SK-N-MC (cell line): ENCODE measurements around the gene ABTB2.
A peak's percentile ranks its signal among the peaks of the same experiment; 100 is the strongest.

Experiments used
- DNase-seq: peaks from one replicate; pipeline ENCODE4 v3.0.0-alpha.2; 2011; ENCODE audit warnings: low read depth, low spot score
- H3K27ac ChIP-seq: fragments of 200-600 bp; sonication (generic); 2 replicates; pipeline ENCODE4 v1.5.1; 2016; ENCODE audit warnings: mixed run types
- H3K36me3 ChIP-seq: fragments of 200-600 bp; sonication (generic); 2 replicates; pipeline ENCODE4 v1.6.1; 2017; ENCODE audit warnings: antibody characterized with exemption, low read length, mixed read lengths; ENCODE audit not compliant: insufficient read depth
- H3K4me3 ChIP-seq: fragments of 200-600 bp; sonication (generic); 2 replicates; pipeline ENCODE4 v1.5.1; 2016
- H3K9ac ChIP-seq: fragments of 200-600 bp; sonication (generic); 2 replicates; pipeline ENCODE4 v1.8.0; 2017; ENCODE audit warnings: mixed run types, mixed read lengths; ENCODE audit not compliant: insufficient read length
- H3K9me3 ChIP-seq: fragments of 200-600 bp; sonication (generic); 2 replicates; pipeline ENCODE4 v1.6.1; 2017; ENCODE audit warnings: low read depth, mild to moderate bottlenecking, antibody characterized with exemption, low read length, moderate library complexity, mixed read lengths
- EZH2 ChIP-seq: fragments of 200-600 bp; sonication (generic); IDR thresholded peaks from one replicate; pipeline ENCODE4 v1.6.1; 2017; ENCODE audit warnings: antibody characterized with exemption
- FOXP2 ChIP-seq: optimal IDR thresholded peaks from 2 replicates; pipeline ENCODE3; 2011; ENCODE audit warnings: mild to moderate bottlenecking, moderate library complexity; ENCODE audit not compliant: insufficient read depth; ENCODE audit errors: extremely low read length, control extremely low read depth
- POLR2AphosphoS5 ChIP-seq: IDR thresholded peaks from 2 replicates; pipeline ENCODE4 v1.6.1; 2012; ENCODE audit warnings: mild to moderate bottlenecking, low read depth, low read length, borderline replicate concordance

ABTB2 gene

GRCh38 chr11:34260072-34260575 lies 97.7 kb downstream of the ABTB2 start:
- no peak for DNase-seq

GRCh38 chr11:34259087-34259486 lies 98.7 kb downstream of the ABTB2 start:
- DNase-seq: no peak
- H3K9ac ChIP-seq: no peak overlapping the region
- H3K27ac ChIP-seq: 0 out of 2 replicates have a peak overlapping the region, but pooled peaks have one; percentile 3
- no peaks in the 10 kb centered on the region for H3K9me3 ChIP-seq
- TF ChIP-seq POLR2AphosphoS5 (no peak), EZH2 (no peak), FOXP2 (no peak)
- no peak overlapping the region for H3K4me3 ChIP-seq
- H3K36me3 ChIP-seq: no peaks in the 10 kb centered on the region

More at GRCh38 chr11:34260072-34260575, 97.7 kb downstream of the ABTB2 start:
- no peak overlapping the region for H3K9ac ChIP-seq
- no peaks in the 10 kb centered on the region for H3K36me3 ChIP-seq
- H3K9me3 ChIP-seq: no peaks in the 10 kb centered on the region
- H3K4me3 ChIP-seq: no peak overlapping the region
- no peak for TF ChIP-seq EZH2
- no peak for TF ChIP-seq FOXP2
- no peak for TF ChIP-seq POLR2AphosphoS5
- H3K27ac ChIP-seq: no peak overlapping the region

GRCh38 chr11:34256626-34257025 lies 101.2 kb downstream of the ABTB2 start:
- Histone ChIP-seq H3K9me3 (no peaks in the 10 kb centered on the region), H3K9ac (no peak overlapping the region), H3K36me3 (no peaks in the 10 kb centered on the region), H3K4me3 (no peak overlapping the region), H3K27ac (no peak overlapping the region)
- no peak for DNase-seq
- TF ChIP-seq POLR2AphosphoS5 (no peak), EZH2 (no peak), FOXP2 (no peak)

GRCh38 chr11:34256150-34256549 lies 101.7 kb downstream of the ABTB2 start:
- no peak for DNase-seq
- TF ChIP-seq EZH2 (no peak), FOXP2 (no peak), POLR2AphosphoS5 (no peak)
- H3K9ac ChIP-seq: no peak overlapping the region
- H3K36me3 ChIP-seq: no peaks in the 10 kb centered on the region
- no peak overlapping the region for H3K27ac ChIP-seq
- H3K9me3 ChIP-seq: no peaks in the 10 kb centered on the region
- no peak overlapping the region for H3K4me3 ChIP-seq

- no peak for DNase-seq
- H3K4me3 ChIP-seq: no peak overlapping the region
- no peak overlapping the region for H3K9ac ChIP-seq
- no peak overlapping the region for H3K27ac ChIP-seq
- H3K9me3 ChIP-seq: no peaks in the 10 kb centered on the region
- no peak for TF ChIP-seq POLR2AphosphoS5
- TF ChIP-seq FOXP2: no peak
- TF ChIP-seq EZH2: no peak
- H3K36me3 ChIP-seq: no peaks in the 10 kb centered on the region
Measured at GRCh38 chr11:34255101-34255500, 102.7 kb downstream of the ABTB2 start.

- DNase-seq: no peak
- H3K9ac ChIP-seq: no peak overlapping the region
- no peaks in the 10 kb centered on the region for H3K36me3 ChIP-seq
- H3K4me3 ChIP-seq: no peak overlapping the region
- no peak overlapping the region for H3K27ac ChIP-seq
- no peaks in the 10 kb centered on the region for H3K9me3 ChIP-seq
- TF ChIP-seq EZH2 (no peak), FOXP2 (no peak), POLR2AphosphoS5 (no peak)
Measured at GRCh38 chr11:34254011-34254410, 103.8 kb downstream of the ABTB2 start.

- no peak overlapping the region for H3K27ac ChIP-seq
- no peaks in the 10 kb centered on the region for H3K9me3 ChIP-seq
- DNase-seq: no peak
- no peak overlapping the region for H3K9ac ChIP-seq
- no peaks in the 10 kb centered on the region for H3K36me3 ChIP-seq
- TF ChIP-seq EZH2 (no peak), POLR2AphosphoS5 (no peak), FOXP2 (no peak)
- no peak overlapping the region for H3K4me3 ChIP-seq
Measured at GRCh38 chr11:34252651-34253050, 105.2 kb downstream of the ABTB2 start.

- Histone ChIP-seq H3K9me3 (no peaks in the 10 kb centered on the region), H3K36me3 (no peaks in the 10 kb centered on the region), H3K27ac (no peak overlapping the region), H3K4me3 (no peak overlapping the region), H3K9ac (no peak overlapping the region)
- no peak for DNase-seq
- TF ChIP-seq EZH2: no peak
- TF ChIP-seq POLR2AphosphoS5: no peak
- TF ChIP-seq FOXP2: no peak
Measured at GRCh38 chr11:34252015-34252414, 105.8 kb downstream of the ABTB2 start.

GRCh38 chr11:34251589-34251980 lies 106.2 kb downstream of the ABTB2 start:
- Histone ChIP-seq H3K4me3 (no peak overlapping the region), H3K27ac (no peak overlapping the region)

More at GRCh38 chr11:34251589-34251980, 106.2 kb downstream of the ABTB2 start:
- no peaks in the 10 kb centered on the region for H3K36me3 ChIP-seq
- H3K9ac ChIP-seq: no peak overlapping the region
- no peaks in the 10 kb centered on the region for H3K9me3 ChIP-seq
- no peak for DNase-seq
- TF ChIP-seq POLR2AphosphoS5 (no peak), EZH2 (no peak), FOXP2 (no peak)
